ENCODE measurements around the gene USHBP1. TPM values are rescaled to one million over a fixed set of nuclear protein-coding genes. Genes with fewer than 3 reads are reported as not detected.

Gene USHBP1
- total RNA-seq, 2 donors from 2014 or later: 4.3 to 6.6 TPM

- H3K27ac ChIP-seq: no peak overlapping the region
- H3K9me3 ChIP-seq: no peaks in the 10 kb centered on the region
- no peak for TF ChIP-seq CTCF (IDR thresholded peaks at IDR 0.05)
- no peak overlapping the region for H3K4me3 ChIP-seq
- H3K36me3 ChIP-seq: peaks cover 37% of the 10 kb centered on the region
- no peaks in the 10 kb centered on the region for H3K27me3 ChIP-seq
- no peak for DNase-seq (ENCODE audit: low spot score)
- peaks cover 0 to 5% of the 10 kb centered on the region in 2 donors for H3K4me1 ChIP-seq
These were observed 54.2 kb downstream of the USHBP1 start for GRCh38 chr19:17210296-17210695.

- Histone ChIP-seq H3K4me3 (no peak overlapping the region), H3K9me3 (no peaks in the 10 kb centered on the region), H3K27me3 (no peaks in the 10 kb centered on the region), H3K36me3 (peaks cover 37% of the 10 kb centered on the region), H3K27ac (no peak overlapping the region), H3K4me1 (no peaks in the 10 kb centered on the region)
- no peak for DNase-seq (ENCODE audit: low spot score)
- no peak for TF ChIP-seq CTCF (IDR thresholded peaks at IDR 0.05)
These were observed 55.2 kb downstream of the USHBP1 start for GRCh38 chr19:17209126-17210036.

- Histone ChIP-seq H3K36me3 (peaks cover 41% of the 10 kb centered on the region), H3K4me3 (no peak overlapping the region), H3K9me3 (no peaks in the 10 kb centered on the region), H3K27ac (no peak overlapping the region), H3K4me1 (no peaks in the 10 kb centered on the region), H3K27me3 (no peaks in the 10 kb centered on the region)
- no peak for TF ChIP-seq CTCF (IDR thresholded peaks at IDR 0.05)
- DNase-seq (ENCODE audit: low spot score): no peak
These were observed 57.6 kb downstream of the USHBP1 start for GRCh38 chr19:17206736-17207581.

- H3K4me3 ChIP-seq: no peak overlapping the region
- no peak for DNase-seq (ENCODE audit: low spot score)
- H3K9me3 ChIP-seq: no peaks in the 10 kb centered on the region
- no peaks in the 10 kb centered on the region for H3K4me1 ChIP-seq
- no peaks in the 10 kb centered on the region for H3K27me3 ChIP-seq
- H3K36me3 ChIP-seq: peaks cover 48% of the 10 kb centered on the region
- H3K27ac ChIP-seq: no peak overlapping the region
- TF ChIP-seq CTCF (IDR thresholded peaks at IDR 0.05): peak in 1 of 2 donors; percentile 70
These were observed 59.1 kb downstream of the USHBP1 start for GRCh38 chr19:17205237-17206140.

- H3K4me1 ChIP-seq: no peaks in the 10 kb centered on the region
- H3K27ac ChIP-seq: no peak overlapping the region
- no peaks in the 10 kb centered on the region for H3K27me3 ChIP-seq
- no peak overlapping the region for H3K4me3 ChIP-seq
- H3K9me3 ChIP-seq: no peaks in the 10 kb centered on the region
- peaks cover 63% of the 10 kb centered on the region for H3K36me3 ChIP-seq
- TF ChIP-seq CTCF (IDR thresholded peaks at IDR 0.05): no peak
- DNase-seq (ENCODE audit: low spot score): no peak
These were observed 61.8 kb downstream of the USHBP1 start for GRCh38 chr19:17202713-17203112.
